Astrocyte of the spinal cord (primary cell): ENCODE measurements around the gene LIX1L.

Experiments used
- DNase-seq: peaks from one replicate; pipeline ENCODE4 v3.0.0; 2011; ENCODE audit warnings: low read depth, low spot score
- H3K4me3 ChIP-seq: 2 replicates; pipeline ENCODE4 v1.5.1; 2011; ENCODE audit warnings: low read depth, mild to moderate bottlenecking, low read length, moderate library complexity
- in situ Hi-C: cut with HindIII; loops from 2 replicates; pipeline ENCODE4 v1.10.0; 2017; ENCODE audit warnings: low sequenced_read_pairs
- TF ChIP-seq, protein P1 (sequence below): IDR thresholded peaks from 2 replicates; pipeline ENCODE4 v1.5.1; 2012; ENCODE audit warnings: low read depth, mild to moderate bottlenecking, low read length, inconsistent platforms

The LIX1L gene

GRCh38 chr1:145962157-145963102 is 4.6 kb upstream of the LIX1L start:
- in situ Hi-C loops, result no loop called here
- DNase-seq, result no peak
- TF ChIP-seq, protein P1, sequence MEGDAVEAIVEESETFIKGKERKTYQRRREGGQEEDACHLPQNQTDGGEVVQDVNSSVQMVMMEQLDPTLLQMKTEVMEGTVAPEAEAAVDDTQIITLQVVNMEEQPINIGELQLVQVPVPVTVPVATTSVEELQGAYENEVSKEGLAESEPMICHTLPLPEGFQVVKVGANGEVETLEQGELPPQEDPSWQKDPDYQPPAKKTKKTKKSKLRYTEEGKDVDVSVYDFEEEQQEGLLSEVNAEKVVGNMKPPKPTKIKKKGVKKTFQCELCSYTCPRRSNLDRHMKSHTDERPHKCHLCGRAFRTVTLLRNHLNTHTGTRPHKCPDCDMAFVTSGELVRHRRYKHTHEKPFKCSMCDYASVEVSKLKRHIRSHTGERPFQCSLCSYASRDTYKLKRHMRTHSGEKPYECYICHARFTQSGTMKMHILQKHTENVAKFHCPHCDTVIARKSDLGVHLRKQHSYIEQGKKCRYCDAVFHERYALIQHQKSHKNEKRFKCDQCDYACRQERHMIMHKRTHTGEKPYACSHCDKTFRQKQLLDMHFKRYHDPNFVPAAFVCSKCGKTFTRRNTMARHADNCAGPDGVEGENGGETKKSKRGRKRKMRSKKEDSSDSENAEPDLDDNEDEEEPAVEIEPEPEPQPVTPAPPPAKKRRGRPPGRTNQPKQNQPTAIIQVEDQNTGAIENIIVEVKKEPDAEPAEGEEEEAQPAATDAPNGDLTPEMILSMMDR, result no peak

GRCh38 chr1:145961425-145962156 is 3.8 kb upstream of the LIX1L start:
- TF ChIP-seq, protein P1, result no peak
- in situ Hi-C loops, result no loop called here
- DNase-seq, result no peak
- H3K4me3 ChIP-seq, result peak overlapping the region; percentile 63

More at GRCh38 chr1:145962157-145963102, 4.6 kb upstream of the LIX1L start:
- H3K4me3 ChIP-seq, result peak overlapping the region; percentile 63

GRCh38 chr1:145961109-145961424 is 3.2 kb upstream of the LIX1L start:
- TF ChIP-seq, protein P1, result no peak
- in situ Hi-C loops, result no loop called here
- H3K4me3 ChIP-seq, result peak overlapping the region; percentile 63
- DNase-seq, result no peak

DNA sequence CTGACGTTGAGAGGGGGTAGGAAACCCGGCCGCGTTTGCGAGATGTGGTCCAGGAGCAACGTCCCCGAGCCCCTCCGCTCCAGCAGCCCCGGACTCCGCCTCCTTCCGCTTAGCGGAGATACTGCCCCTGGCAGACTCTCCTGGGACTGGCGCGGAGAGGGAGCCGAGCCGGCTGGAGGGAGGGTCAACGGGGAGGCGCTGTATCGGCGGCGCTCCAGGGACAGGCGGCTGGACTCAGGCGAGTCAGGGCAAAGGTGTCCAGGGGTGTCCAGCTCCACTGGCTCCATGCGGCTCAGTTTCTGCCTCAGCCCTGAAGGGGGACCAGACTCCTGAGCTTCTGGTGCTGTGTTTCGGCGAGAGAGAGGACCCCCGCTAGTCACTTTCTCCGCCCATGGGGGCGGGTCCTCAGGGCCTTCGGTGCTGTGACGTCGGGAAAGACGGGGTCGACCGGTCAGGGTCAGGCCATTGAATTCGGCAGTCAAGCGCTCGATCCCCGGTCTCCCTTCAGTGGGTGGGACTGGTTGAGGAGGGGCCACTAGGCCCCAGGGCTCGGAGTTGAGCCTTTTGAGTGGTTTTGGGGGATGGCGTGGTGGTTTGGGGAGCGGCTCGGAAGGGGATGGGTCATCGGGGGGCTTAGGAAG is 2.8 kb upstream of the LIX1L start:
- peak; percentile 58 for DNase-seq
- in situ Hi-C loops, result no loop called here
- peak overlapping the region; percentile 63 for H3K4me3 ChIP-seq
- TF ChIP-seq, protein P1, result peak; percentile 26

DNA sequence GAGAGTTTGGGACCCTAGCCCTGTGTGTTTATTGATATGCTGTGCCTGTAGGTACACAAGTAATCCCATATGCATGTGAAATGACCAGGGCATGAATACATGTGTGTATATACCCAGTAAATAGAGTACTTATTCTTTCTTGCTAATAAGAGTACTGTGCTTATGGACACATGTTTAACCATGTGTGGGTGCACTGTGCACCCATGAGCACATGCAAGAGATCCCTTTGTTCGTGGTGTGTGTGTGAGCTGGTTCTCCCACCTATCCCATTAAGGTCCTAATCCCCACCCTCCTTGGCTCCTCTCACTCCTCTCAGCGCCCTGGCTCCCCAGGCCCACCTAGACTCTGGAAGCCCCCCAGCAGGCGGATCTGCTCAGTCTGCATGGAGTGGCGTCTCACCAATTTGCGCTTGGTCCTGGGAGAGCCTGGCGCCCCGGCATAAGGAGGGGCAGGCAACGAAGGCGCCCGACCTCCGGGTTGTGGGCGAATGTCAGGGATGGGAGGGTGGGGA is 2.2 kb upstream of the LIX1L start:
- in situ Hi-C loops, result no loop called here
- DNase-seq, result no peak
- TF ChIP-seq, protein P1, result no peak
- peak overlapping the region; percentile 63 for H3K4me3 ChIP-seq

DNA sequence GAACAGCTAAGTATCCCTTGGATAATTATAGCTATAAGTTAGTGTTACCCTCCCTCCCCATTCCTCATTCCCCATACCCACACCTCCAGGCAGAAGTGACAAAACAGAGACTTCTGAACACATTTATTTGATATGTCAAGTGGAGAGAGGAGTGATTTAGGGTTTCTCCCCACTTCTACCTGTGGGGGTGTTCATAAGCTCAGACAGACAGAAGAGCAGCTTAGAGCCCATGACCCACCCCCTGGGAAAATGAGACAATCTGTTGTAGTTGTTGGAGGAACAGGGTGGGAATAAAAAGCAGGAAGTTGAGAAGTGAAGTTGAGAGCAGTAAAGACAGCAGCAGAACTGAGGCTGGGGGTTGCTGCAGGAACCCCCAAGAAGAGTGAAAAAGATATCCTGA is 1.5 kb upstream of the LIX1L start:
- in situ Hi-C loops, result no loop called here
- DNase-seq, result no peak
- TF ChIP-seq, protein P1, result no peak

More for the DNA sequence above, 1.5 kb upstream of the LIX1L start:
- H3K4me3 ChIP-seq, result no peak overlapping the region
